GM12801 (cell line): ENCODE measurements around the gene PEAK1.

Source experiments
- TF ChIP-seq, protein P1 (sequence below): IDR thresholded peaks from one replicate; pipeline ENCODE4 v1.5.1; 2011; ENCODE audit warnings: control low read depth; ENCODE audit not compliant: insufficient read length; ENCODE audit errors: extremely low read depth

The PEAK1 gene, protein sequence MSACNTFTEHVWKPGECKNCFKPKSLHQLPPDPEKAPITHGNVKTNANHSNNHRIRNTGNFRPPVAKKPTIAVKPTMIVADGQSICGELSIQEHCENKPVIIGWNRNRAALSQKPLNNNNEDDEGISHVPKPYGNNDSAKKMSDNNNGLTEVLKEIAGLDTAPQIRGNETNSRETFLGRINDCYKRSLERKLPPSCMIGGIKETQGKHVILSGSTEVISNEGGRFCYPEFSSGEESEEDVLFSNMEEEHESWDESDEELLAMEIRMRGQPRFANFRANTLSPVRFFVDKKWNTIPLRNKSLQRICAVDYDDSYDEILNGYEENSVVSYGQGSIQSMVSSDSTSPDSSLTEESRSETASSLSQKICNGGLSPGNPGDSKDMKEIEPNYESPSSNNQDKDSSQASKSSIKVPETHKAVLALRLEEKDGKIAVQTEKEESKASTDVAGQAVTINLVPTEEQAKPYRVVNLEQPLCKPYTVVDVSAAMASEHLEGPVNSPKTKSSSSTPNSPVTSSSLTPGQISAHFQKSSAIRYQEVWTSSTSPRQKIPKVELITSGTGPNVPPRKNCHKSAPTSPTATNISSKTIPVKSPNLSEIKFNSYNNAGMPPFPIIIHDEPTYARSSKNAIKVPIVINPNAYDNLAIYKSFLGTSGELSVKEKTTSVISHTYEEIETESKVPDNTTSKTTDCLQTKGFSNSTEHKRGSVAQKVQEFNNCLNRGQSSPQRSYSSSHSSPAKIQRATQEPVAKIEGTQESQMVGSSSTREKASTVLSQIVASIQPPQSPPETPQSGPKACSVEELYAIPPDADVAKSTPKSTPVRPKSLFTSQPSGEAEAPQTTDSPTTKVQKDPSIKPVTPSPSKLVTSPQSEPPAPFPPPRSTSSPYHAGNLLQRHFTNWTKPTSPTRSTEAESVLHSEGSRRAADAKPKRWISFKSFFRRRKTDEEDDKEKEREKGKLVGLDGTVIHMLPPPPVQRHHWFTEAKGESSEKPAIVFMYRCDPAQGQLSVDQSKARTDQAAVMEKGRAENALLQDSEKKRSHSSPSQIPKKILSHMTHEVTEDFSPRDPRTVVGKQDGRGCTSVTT (N-terminal part only)

DNA sequence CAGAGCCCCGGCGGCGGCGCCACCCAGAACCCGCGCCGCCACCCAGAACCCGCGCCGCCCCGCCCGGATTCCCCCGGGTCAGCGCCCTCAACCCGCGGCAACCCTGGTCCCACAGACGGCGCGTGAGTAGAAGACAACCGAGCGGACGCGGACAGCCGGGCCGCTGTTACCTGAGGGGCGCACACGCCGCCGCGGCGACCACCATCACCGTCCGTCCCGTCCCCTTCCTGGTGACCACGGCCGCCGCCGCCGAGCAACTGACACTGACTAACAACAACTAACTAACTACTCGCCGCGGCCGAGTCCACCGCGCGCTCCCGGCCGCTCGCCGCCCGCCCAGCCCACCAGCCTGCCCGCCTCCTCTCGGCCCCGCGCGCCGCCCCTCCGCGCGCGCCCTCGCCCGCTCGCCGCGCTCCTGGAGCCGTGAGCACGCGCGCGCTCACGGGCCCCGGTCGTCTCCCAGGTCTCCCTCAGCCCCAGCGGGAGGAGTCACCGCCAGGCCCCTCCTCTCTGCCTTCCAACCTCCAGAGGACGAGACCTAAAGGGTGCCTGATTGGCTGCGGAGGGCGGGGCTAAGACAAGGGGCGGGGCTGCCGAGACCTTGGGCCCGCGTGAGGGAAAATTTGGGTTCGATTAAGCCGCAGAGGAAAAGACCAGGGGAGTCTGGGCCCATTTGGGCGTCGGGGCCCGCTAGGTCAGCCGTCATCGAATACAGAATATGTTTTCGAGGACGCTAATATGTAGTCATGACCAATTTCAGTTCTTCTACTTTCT is at the start of gene PEAK1:
PEAK1 (minus strand) TSS at position 269 of the 774 bp plus-strand sequence. CDS start 238,178 bp downstream, outside the sequence.
- TF ChIP-seq, protein P1, sequence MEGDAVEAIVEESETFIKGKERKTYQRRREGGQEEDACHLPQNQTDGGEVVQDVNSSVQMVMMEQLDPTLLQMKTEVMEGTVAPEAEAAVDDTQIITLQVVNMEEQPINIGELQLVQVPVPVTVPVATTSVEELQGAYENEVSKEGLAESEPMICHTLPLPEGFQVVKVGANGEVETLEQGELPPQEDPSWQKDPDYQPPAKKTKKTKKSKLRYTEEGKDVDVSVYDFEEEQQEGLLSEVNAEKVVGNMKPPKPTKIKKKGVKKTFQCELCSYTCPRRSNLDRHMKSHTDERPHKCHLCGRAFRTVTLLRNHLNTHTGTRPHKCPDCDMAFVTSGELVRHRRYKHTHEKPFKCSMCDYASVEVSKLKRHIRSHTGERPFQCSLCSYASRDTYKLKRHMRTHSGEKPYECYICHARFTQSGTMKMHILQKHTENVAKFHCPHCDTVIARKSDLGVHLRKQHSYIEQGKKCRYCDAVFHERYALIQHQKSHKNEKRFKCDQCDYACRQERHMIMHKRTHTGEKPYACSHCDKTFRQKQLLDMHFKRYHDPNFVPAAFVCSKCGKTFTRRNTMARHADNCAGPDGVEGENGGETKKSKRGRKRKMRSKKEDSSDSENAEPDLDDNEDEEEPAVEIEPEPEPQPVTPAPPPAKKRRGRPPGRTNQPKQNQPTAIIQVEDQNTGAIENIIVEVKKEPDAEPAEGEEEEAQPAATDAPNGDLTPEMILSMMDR = no peak

DNA sequence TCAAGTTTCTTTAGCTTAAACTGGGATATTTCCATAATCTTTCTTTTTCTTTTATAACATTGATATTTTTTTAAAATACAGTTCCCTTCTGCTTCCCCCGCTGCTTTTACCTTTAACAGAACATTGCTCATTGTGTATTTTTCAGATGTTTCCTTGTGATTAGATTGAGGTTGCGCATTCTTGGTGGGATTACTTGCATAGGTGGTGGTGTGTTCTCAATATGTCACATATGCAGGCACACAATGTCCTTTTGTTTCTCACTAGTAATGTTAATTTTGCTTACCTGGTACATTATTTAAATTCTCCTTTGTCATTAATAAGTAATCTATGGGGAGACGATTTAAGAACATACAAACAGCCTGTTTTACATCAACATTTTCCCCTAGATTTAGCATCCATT is 49.0 kb upstream of the PEAK1 start:
- TF ChIP-seq, protein P1 = no peak

DNA sequence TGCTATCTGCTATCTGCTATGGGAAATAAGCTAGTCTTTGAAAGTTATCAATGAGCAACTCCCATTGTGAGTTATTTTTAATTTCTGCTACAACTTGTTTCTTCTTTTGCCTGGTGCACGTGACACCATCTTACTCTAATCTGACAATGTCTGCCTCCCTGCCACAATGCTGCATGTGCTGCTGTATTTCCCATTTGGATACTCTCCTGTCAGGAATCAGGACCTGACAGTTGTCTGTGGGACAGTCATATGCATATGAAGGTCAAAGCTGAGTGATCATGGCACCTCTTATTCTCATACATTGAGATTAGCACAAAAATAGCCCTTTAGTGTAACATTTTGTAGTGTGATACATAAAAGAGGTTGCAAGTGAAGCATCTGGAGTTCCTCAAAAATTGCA is 46.6 kb upstream of the PEAK1 start:
- TF ChIP-seq, protein P1 = no peak

DNA sequence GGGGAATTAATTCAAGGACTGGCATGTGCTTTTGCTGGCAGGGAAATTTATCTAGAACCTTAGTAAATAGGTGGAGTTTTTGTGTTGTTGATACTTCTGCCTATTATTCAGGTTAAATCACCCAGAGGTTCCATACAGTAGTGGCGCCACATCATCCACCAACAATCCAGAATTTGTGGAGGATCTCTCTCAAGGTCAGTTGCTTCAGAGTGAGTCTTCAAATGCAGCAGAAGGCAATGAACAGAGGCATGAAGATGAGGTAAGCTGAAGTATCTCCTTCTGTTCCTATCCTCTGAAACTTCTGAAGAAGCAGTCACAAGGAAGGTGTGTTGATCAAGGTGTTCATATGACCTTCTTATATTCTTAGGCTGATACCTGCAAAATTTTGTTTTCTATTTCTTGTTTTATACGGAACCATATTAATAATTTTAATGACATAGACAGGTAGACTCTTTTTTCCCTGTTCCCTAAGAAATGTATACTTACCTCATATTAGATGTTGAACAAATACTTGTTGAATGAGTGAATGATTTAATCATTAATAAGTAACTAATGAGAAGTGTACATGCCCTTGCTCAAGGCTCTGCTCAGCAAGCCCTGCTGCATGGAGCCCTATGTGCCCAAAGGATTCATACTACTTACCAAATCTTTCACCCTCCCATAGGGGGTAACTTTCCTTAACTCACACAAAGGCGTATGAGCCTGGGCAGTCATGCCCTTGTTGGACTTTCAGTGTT is 44.4 kb upstream of the PEAK1 start:
- TF ChIP-seq, protein P1 = no peak

DNA sequence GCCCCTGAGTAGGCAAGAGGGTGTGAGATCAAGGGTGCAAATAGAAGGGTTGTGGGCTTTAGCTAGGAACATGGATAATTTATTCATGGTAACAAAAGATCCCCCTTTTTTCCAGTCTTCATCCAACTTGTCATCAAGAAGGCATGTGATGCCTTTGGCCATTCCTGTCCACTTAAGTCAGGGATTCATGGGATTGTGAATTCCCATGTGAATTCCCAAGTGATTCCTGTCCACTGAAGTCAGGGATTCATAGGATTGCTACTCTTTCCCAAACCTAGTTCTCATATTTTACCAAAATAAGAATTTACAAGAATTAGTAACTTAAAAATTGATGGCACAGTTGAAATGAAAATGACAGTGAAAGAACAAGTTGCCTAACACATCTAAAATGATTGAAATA is 41.6 kb upstream of the PEAK1 start:
- TF ChIP-seq, protein P1 = no peak

DNA sequence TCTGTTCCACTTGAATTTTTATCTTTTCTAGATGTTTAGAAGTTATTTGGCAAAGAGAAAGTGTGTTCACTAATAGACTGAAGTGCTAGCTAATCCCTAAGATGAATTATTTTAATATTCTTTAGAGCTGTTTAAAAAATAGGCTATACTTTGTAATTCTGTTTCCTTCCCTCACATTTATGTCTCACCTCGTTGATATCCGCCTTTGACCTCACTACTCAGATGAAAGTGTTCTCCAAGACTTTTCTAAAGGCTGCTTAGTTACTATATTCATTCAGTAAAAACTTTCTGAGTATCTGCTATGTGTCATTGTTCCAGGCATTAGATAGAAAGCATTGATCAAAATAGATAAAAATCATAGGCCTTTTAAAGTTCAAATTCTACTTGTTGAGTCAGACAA is 39.1 kb upstream of the PEAK1 start:
- TF ChIP-seq, protein P1 = no peak
